Upper lobe of left lung (tissue), 6 donors: Measurements from ENCODE around the gene MAMDC4. TPM values are rescaled to one million over a fixed set of nuclear protein-coding genes. Genes with fewer than 3 reads are reported as not detected.
A peak's percentile ranks its signal among the peaks of the same experiment; 100 is the strongest.
"Not testable (repeated sequence)": the region's sequence is repeated elsewhere in the genome, so short reads cannot be mapped to it uniquely, and the experiment has no call there.

Experiments used
- ATAC-seq, 2 donors: fragments of 200-7000 bp; cut with Tn5 transposase; one replicate each; pipeline ENCODE4 v1.9.1; 2022; ENCODE audit warnings: mild to moderate bottlenecking in 2 of 2, moderate library complexity in 2 of 2; ENCODE audit not compliant: low FRiP score in 2 of 2
- DNase-seq, 2 donors: peaks; one replicate each; pipeline ENCODE4 v3.0.0-alpha.2; 2019 to 2020
- H3K27ac ChIP-seq, 4 donors: fragments of 200-600 bp; sonication (generic); one replicate each; pipeline ENCODE4 v1.5.1; 2016 to 2019
- H3K27me3 ChIP-seq, 4 donors: fragments of 200-600 bp; sonication (generic); one replicate each; pipeline ENCODE4 v1.5.1; 2017 to 2019
- H3K36me3 ChIP-seq, 4 donors: fragments of 200-600 bp; sonication (generic); one replicate each; pipeline ENCODE4 v1.5.1; 2016 to 2019
- H3K4me1 ChIP-seq, 4 donors: fragments of 200-600 bp; sonication (generic); one replicate each; pipeline ENCODE4 v1.5.1; 2018 to 2019
- H3K4me3 ChIP-seq, 4 donors: fragments of 200-600 bp; sonication (generic); one replicate each; pipeline ENCODE4 v1.5.1; 2017 to 2019; ENCODE audit warnings: mild to moderate bottlenecking in 2 of 4, moderate library complexity in 1 of 4
- H3K9me3 ChIP-seq, 4 donors: fragments of 200-600 bp; sonication (generic); one replicate each; pipeline ENCODE4 v1.5.1; 2018 to 2019
- CTCF ChIP-seq, 6 experiments: fragments of 450-650 bp in 4 of 6; fragments of 200-600 bp in 2 of 6; sonication (generic) in 2 of 6; IDR thresholded peaks; one replicate each; pipeline ENCODE4 v1.5.1; 2016 to 2019; ENCODE audit warnings: antibody characterized with exemption in 6 of 6
- EP300 ChIP-seq, 4 donors: sonication (generic); formaldehyde crosslinking; IDR thresholded peaks; one replicate each; pipeline ENCODE4 v1.5.1; 2017; ENCODE audit warnings: antibody characterized with exemption in 4 of 4, control low read depth in 2 of 4
- POLR2A ChIP-seq, 4 donors: fragments of 450-650 bp; IDR thresholded peaks; one replicate each; pipeline ENCODE4 v1.5.1; 2016 to 2017; ENCODE audit warnings: antibody characterized with exemption in 4 of 4, mild to moderate bottlenecking in 2 of 4
- POLR2AphosphoS5 ChIP-seq, 2 donors: sonication (generic); formaldehyde crosslinking; IDR thresholded peaks; one replicate each; pipeline ENCODE4 v1.5.1; 2017; ENCODE audit warnings: antibody characterized with exemption in 2 of 2
- WGBS, 2 donors: methylation state at CpG; one replicate each; pipeline ENCODE4 v1.1.5; 2017 to 2018; 5-methylcytosine and 5-hydroxymethylcytosine counted together
- total RNA-seq, 6 donors: library from RNA; depleted of rRNA in 4 of 6; stranded (reverse); fragments of >200 nt in 4 of 6; gene quantifications; one replicate each; pipeline versions ENCODE4 v1.1.0 to v1.2.1, GENCODE V29; 2016 to 2021
- donor health status: DM: no; HTN: no; CAD: no; lungs with moderate emphysema.
- donor health status: DM: no; HTN: yes; CAD: no; lungs with severe emphysema.

The MAMDC4 gene
- total RNA-seq, 6 donors from 2014 or later, result 2.1 to 18.9 (median 11.0) TPM

- Histone ChIP-seq H3K9me3 (peaks cover 0 to 4% (median 0%) of the 10 kb centered on the region in 4 donors), H3K27ac (peak overlapping the region; percentile 86 to 94 (median 92)), H3K4me3 (peak overlapping the region; percentile 71 to 100 (median 97)), H3K36me3 (peaks cover 11 to 36% (median 33%) of the 10 kb centered on the region in 4 donors), H3K4me1 (peaks cover 17 to 30% (median 19%) of the 10 kb centered on the region in 4 donors), H3K27me3 (no peaks in the 10 kb centered on the region)
- no peak for TF ChIP-seq POLR2AphosphoS5 (IDR thresholded peaks at IDR 0.05)
- no peak for TF ChIP-seq EP300 (IDR thresholded peaks at IDR 0.05)
- no peak for TF ChIP-seq POLR2A (IDR thresholded peaks at IDR 0.05)
- TF ChIP-seq CTCF (IDR thresholded peaks at IDR 0.05), result no peak
- 63 to 66% methylated on average over 9 to 11 of the region's 11 CpGs for WGBS, 2 donors
- peak in 1 of 2 donors; percentile 0 for ATAC-seq
- DNase-seq, result no peak
Observed at GRCh38 chr9:136865041-136865767, 13.1 kb downstream of the MAMDC4 start.

GRCh38 chr9:136865768-136866103 lies 13.6 kb downstream of the MAMDC4 start:
- Histone ChIP-seq H3K9me3 (peaks cover 0 to 4% (median 0%) of the 10 kb centered on the region in 4 donors), H3K4me1 (peaks cover 17 to 30% (median 19%) of the 10 kb centered on the region in 4 donors), H3K4me3 (peak overlapping the region; percentile 71 to 100 (median 97)), H3K27ac (peak overlapping the region; percentile 86 to 94 (median 92)), H3K27me3 (no peaks in the 10 kb centered on the region), H3K36me3 (peaks cover 11 to 32% (median 31%) of the 10 kb centered on the region in 4 donors)
- no peak for DNase-seq
- TF ChIP-seq POLR2A (IDR thresholded peaks at IDR 0.05), result no peak
- TF ChIP-seq EP300 (IDR thresholded peaks at IDR 0.05), result no peak
- TF ChIP-seq POLR2AphosphoS5 (IDR thresholded peaks at IDR 0.05), result no peak
- TF ChIP-seq CTCF (IDR thresholded peaks at IDR 0.05), result no peak
- 0 to 5% methylated on average over 5 to 8 of the region's 20 CpGs for WGBS, 2 donors
- peak; percentile 1 to 49 for ATAC-seq

GRCh38 chr9:136866898-136867421 lies 14.8 kb downstream of the MAMDC4 start:
- peaks cover 17 to 30% (median 19%) of the 10 kb centered on the region in 4 donors for H3K4me1 ChIP-seq
- H3K27me3 ChIP-seq, H3K9me3 ChIP-seq, ATAC-seq: not testable (repeated sequence)
- WGBS, 2 donors, result 79 to 87% methylated on average over 29 of the region's 29 CpGs
- peaks cover 9 to 20% (median 19%) of the 10 kb centered on the region in 4 donors for H3K36me3 ChIP-seq
- peak overlapping the region; percentile 66 to 100 (median 84) for H3K4me3 ChIP-seq
- H3K27ac ChIP-seq, result peak overlapping the region; percentile 62 to 92 (median 89)
- DNase-seq, result peak in 1 of 2 donors; percentile 38

GRCh38 chr9:136867480-136867879 lies 15.3 kb downstream of the MAMDC4 start:
- H3K27me3 ChIP-seq, result no peaks in the 10 kb centered on the region
- no peak overlapping the region for H3K4me3 ChIP-seq
- peaks cover 0 to 4% (median 0%) of the 10 kb centered on the region in 4 donors for H3K9me3 ChIP-seq
- H3K27ac ChIP-seq, result no peak overlapping the region
- H3K4me1 ChIP-seq, result peaks cover 17 to 30% (median 19%) of the 10 kb centered on the region in 4 donors
- peaks cover 9 to 14% (median 14%) of the 10 kb centered on the region in 4 donors for H3K36me3 ChIP-seq
- ATAC-seq, result no peak
- TF ChIP-seq POLR2A (IDR thresholded peaks at IDR 0.05) (no peak), CTCF (IDR thresholded peaks at IDR 0.05) (no peak), POLR2AphosphoS5 (IDR thresholded peaks at IDR 0.05) (no peak), EP300 (IDR thresholded peaks at IDR 0.05) (no peak)
- peak in 1 of 2 donors; percentile 50 for DNase-seq
- 98% methylated on average over 17 to 18 of the region's 18 CpGs for WGBS, 2 donors

GRCh38 chr9:136867917-136868316 lies 15.8 kb downstream of the MAMDC4 start:
- no peak for DNase-seq
- Histone ChIP-seq H3K4me1 (peaks cover 17 to 30% (median 19%) of the 10 kb centered on the region in 4 donors), H3K4me3 (no peak overlapping the region), H3K27me3 (no peaks in the 10 kb centered on the region), H3K9me3 (peaks cover 0 to 4% (median 0%) of the 10 kb centered on the region in 4 donors), H3K36me3 (peaks cover 6 to 10% (median 9%) of the 10 kb centered on the region in 4 donors), H3K27ac (no peak overlapping the region)
- TF ChIP-seq CTCF (IDR thresholded peaks at IDR 0.05) (no peak), EP300 (IDR thresholded peaks at IDR 0.05) (no peak), POLR2A (IDR thresholded peaks at IDR 0.05) (no peak), POLR2AphosphoS5 (IDR thresholded peaks at IDR 0.05) (no peak)
- WGBS, 2 donors, result 97 to 98% methylated on average over 18 of the region's 18 CpGs
- no peak for ATAC-seq
